Left ventricle myocardium inferior (tissue), 1 donor: ENCODE results near the gene RERE. TPM values are rescaled to one million over a fixed set of nuclear protein-coding genes. Genes with fewer than 3 reads are reported as not detected.

Experiments used
- DNase-seq: peaks from one replicate; pipeline ENCODE4 v3.0.0-alpha.2; 2020
- H3K27ac ChIP-seq: fragments of 200-600 bp; replicated peaks from 2 replicates; pipeline ENCODE4 v1.8.0; 2021
- H3K27me3 ChIP-seq: fragments of 200-600 bp; 2 replicates; pipeline ENCODE4 v1.8.0; 2021; ENCODE audit warnings: low read depth
- H3K36me3 ChIP-seq: fragments of 200-600 bp; 2 replicates; pipeline ENCODE4 v1.8.0; 2021
- H3K4me1 ChIP-seq: fragments of 200-600 bp; 2 replicates; pipeline ENCODE4 v1.8.0; 2021
- H3K4me3 ChIP-seq: fragments of 200-600 bp; 2 replicates; pipeline ENCODE4 v1.8.0; 2021; ENCODE audit warnings: mild to moderate bottlenecking, moderate library complexity
- H3K9me3 ChIP-seq: fragments of 200-600 bp; replicated peaks from 2 replicates; pipeline ENCODE4 v1.8.0; 2021
- intact Hi-C: fragments of 100-400 bp; cut with micrococcal nuclease; formaldehyde crosslinking; loops from one replicate; pipeline ENCODE4 v1.11.0; 2022
- total RNA-seq: library from RNA; stranded (reverse); fragmentation: NEBNext Ultra II Directional; extraction: Animal tissue kit (Norgen Biotek cat#: 25700); gene quantifications from one replicate; pipeline ENCODE4 v1.2.1, GENCODE V29; 2021
- TF ChIP-seq, protein P1 (sequence below): fragments of 200-600 bp; IDR thresholded peaks from 2 replicates; pipeline ENCODE4 v1.8.0; 2021; ENCODE audit warnings: antibody characterized with exemption, mild to moderate bottlenecking, borderline replicate concordance
- donor health status: DM: no; HTN: yes; CAD: no; lungs with severe emphysema.

The RERE gene
- total RNA-seq, 1 donor from 2014 or later: 141 TPM

DNA sequence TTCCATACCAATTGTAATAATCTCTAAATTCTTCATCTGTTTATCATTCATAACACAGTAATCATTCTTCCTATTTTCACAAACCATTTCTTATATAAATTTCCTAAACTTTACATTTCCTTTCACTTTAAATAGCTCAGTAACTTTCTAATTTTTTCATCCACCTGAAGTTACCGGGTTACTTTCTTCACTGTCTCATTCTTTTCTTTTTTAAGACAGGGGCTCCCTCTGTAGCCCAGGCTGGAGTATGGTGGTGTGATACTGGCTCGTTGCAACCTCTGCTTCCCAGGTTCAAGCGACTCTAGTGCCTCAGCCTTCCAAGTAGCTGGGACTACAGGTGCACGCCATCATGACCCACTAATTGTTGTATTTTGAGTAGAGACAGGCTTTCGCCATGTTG is 41.3 kb downstream of the RERE start:
- Histone ChIP-seq H3K27me3 (no peaks in the 10 kb centered on the region), H3K4me3 (no peak overlapping the region), H3K4me1 (peaks cover 13% of the 10 kb centered on the region), H3K36me3 (no peaks in the 10 kb centered on the region), H3K27ac (no peak overlapping the region), H3K9me3 (peaks cover 4% of the 10 kb centered on the region)
- no peak for DNase-seq
- intact Hi-C loops: no loop called here
- TF ChIP-seq, protein P1, sequence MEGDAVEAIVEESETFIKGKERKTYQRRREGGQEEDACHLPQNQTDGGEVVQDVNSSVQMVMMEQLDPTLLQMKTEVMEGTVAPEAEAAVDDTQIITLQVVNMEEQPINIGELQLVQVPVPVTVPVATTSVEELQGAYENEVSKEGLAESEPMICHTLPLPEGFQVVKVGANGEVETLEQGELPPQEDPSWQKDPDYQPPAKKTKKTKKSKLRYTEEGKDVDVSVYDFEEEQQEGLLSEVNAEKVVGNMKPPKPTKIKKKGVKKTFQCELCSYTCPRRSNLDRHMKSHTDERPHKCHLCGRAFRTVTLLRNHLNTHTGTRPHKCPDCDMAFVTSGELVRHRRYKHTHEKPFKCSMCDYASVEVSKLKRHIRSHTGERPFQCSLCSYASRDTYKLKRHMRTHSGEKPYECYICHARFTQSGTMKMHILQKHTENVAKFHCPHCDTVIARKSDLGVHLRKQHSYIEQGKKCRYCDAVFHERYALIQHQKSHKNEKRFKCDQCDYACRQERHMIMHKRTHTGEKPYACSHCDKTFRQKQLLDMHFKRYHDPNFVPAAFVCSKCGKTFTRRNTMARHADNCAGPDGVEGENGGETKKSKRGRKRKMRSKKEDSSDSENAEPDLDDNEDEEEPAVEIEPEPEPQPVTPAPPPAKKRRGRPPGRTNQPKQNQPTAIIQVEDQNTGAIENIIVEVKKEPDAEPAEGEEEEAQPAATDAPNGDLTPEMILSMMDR: no peak

DNA sequence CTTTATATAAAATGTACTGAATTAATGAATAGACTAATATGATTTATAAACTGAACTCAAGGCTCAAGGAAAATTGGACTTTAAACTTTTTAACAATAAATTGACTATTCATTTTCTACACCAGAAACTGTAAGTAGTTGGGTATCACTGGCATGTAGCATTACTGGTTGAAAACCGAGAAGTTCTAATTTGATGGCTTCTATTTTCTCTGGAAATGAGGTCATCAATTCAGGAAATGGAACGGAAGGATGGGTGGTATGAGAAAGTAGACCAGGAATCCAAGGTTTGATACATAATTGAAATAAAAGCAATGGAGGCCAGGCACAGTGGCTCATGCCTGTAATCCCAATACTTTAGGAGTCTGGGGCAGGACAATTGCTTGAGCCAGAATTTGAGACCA is 50.4 kb downstream of the RERE start:
- Histone ChIP-seq H3K27ac (no peak overlapping the region), H3K4me3 (no peak overlapping the region), H3K4me1 (peaks cover 21% of the 10 kb centered on the region), H3K9me3 (no peaks in the 10 kb centered on the region), H3K27me3 (no peaks in the 10 kb centered on the region), H3K36me3 (no peaks in the 10 kb centered on the region)
- intact Hi-C loops: no loop called here
- no peak for DNase-seq
- TF ChIP-seq, protein P1: no peak

DNA sequence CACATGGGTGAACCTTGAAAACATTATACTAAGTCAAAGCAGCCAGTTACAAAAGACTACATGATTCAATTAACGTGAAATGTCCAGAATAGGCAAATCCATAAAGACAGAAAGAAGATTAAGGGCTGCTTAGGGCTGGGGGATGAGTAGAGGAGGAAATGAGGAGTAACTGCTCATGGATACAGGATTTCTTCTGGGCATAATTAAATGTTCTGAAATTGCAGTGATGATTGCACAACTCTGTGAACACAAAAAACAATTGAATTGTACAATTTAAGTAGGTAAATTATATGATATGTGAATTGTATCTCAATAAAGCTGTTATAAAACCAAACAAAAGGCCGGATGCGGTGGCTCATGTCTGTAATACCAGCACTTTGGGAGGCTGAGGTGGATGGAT is 52.2 kb downstream of the RERE start:
- H3K9me3 ChIP-seq: no peaks in the 10 kb centered on the region
- intact Hi-C loops: no loop called here
- no peaks in the 10 kb centered on the region for H3K27me3 ChIP-seq
- H3K36me3 ChIP-seq: no peaks in the 10 kb centered on the region
- no peak for DNase-seq
- H3K4me1 ChIP-seq: peaks cover 21% of the 10 kb centered on the region
- TF ChIP-seq, protein P1: no peak
- H3K27ac ChIP-seq: no peak overlapping the region
- no peak overlapping the region for H3K4me3 ChIP-seq

DNA sequence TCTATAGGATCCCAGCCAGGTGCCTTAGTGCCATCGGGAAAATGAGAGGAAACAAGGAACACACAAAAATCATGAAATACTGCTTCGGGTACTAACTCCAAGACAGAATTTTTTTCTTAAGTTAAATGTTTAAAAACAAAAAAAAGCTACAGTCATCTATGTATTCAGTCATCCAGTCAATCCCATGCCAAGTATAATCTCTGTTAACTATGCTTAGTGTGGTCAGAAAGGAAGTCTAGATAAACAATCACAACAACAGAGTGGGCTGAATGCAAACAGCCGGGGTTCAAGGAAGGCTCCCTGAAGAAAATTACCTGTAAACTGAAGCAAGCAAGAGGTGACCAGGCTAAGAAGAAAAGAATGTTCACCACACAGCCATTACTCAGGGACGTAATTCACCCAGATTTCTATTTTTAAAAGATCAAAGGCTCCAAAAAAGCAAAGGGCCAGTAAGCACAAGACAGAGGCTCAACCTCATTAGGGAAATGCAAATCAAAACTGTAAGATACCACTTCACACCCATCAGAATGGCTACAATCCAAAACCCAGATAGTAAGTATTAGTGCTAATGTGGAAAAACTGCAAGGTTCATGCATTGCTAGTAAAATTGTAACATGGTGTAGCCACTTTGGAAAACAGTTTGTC is 53.0 kb downstream of the RERE start:
- H3K27me3 ChIP-seq: no peaks in the 10 kb centered on the region
- H3K36me3 ChIP-seq: no peaks in the 10 kb centered on the region
- no peaks in the 10 kb centered on the region for H3K9me3 ChIP-seq
- no peak for DNase-seq
- H3K4me1 ChIP-seq: peaks cover 21% of the 10 kb centered on the region
- H3K27ac ChIP-seq: no peak overlapping the region
- intact Hi-C loops: no loop called here
- no peak overlapping the region for H3K4me3 ChIP-seq
- TF ChIP-seq, protein P1: no peak

DNA sequence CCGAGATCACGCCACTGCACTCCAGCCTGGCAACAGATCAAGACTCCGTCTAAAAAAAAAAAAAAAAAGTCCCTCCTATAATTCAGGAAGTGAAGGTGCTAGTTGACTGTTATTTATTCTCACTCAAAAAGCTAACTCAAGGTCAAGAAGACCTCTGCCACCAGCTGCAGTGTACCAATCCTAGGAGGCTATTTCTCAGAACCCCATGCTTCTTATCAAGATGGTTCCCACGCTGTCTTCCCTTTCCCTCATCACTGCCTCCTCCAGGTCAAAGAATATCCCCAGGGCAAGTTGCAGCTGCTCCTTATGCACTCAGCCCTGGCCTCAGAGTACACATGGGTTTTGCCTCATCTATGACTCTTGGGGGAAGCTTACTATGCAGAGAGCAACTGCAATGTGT is 53.6 kb downstream of the RERE start:
- intact Hi-C loops: no loop called here
- Histone ChIP-seq H3K4me1 (peaks cover 21% of the 10 kb centered on the region), H3K9me3 (no peaks in the 10 kb centered on the region), H3K4me3 (no peak overlapping the region), H3K27ac (no peak overlapping the region), H3K36me3 (no peaks in the 10 kb centered on the region), H3K27me3 (no peaks in the 10 kb centered on the region)
- TF ChIP-seq, protein P1: no peak
- no peak for DNase-seq

DNA sequence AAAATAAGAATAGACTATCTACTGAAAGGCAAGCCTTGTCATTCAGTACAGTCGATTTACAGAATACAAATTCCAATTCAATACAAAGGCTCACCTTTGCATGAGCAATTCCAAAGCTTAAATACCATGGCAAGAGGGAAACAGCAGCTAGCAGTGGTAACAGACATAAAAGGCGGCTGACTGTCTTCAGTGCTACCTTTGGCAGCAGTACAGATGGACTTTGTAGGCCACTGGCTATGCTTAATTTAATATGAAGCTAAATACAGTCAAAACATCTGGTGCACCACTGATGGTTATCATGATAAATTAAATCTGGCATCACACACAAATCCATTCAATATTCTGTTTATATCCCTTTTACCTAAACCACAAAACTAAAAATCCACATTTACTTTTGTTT is 62.4 kb downstream of the RERE start:
- no peak overlapping the region for H3K4me3 ChIP-seq
- TF ChIP-seq, protein P1: no peak
- no peak overlapping the region for H3K27ac ChIP-seq
- no peak for DNase-seq
- intact Hi-C loops: no loop called here
- H3K27me3 ChIP-seq: no peaks in the 10 kb centered on the region
- no peaks in the 10 kb centered on the region for H3K9me3 ChIP-seq
- H3K36me3 ChIP-seq: no peaks in the 10 kb centered on the region
- peaks cover 34% of the 10 kb centered on the region for H3K4me1 ChIP-seq
